Psoas muscle (tissue), 8 donors: ENCODE measurements around the gene ANKDD1B. TPM values are rescaled to one million over a fixed set of nuclear protein-coding genes. Genes with fewer than 3 reads are reported as not detected.

Experiments used
- ATAC-seq, 4 donors: fragments of 200-7000 bp; cut with Tn5 transposase; one replicate each; pipeline ENCODE4 v1.9.1; 2020; ENCODE audit warnings: moderate library complexity in 3 of 4, mild to moderate bottlenecking in 2 of 4
- DNase-seq, 2 donors: peaks; one replicate each; pipeline ENCODE4 v3.0.0-alpha.2; 2020
- H3K27ac ChIP-seq: fragments of 200-600 bp; one replicate; pipeline ENCODE4 v1.8.0; 2022
- H3K27me3 ChIP-seq, 3 donors: fragments of 200-600 bp in 1 of 3; one replicate each; pipeline versions ENCODE4 v1.6.1 to v1.8.0; 2013 to 2022; ENCODE audit warnings: low read length in 2 of 3, mild to moderate bottlenecking in 2 of 3, moderate library complexity in 1 of 3; ENCODE audit not compliant: insufficient read depth in 3 of 3
- H3K36me3 ChIP-seq, 2 donors: fragments of 200-600 bp in 1 of 2; one replicate each; pipeline versions ENCODE4 v1.6.1 to v1.8.0; 2013 to 2022; ENCODE audit warnings: low read depth in 1 of 2, mild to moderate bottlenecking in 1 of 2, moderate library complexity in 1 of 2; ENCODE audit not compliant: insufficient read depth in 1 of 2
- H3K4me1 ChIP-seq: fragments of 200-600 bp; one replicate; pipeline ENCODE4 v1.8.0; 2022
- H3K4me3 ChIP-seq: fragments of 200-600 bp; one replicate; pipeline ENCODE4 v1.8.0; 2022; ENCODE audit warnings: mild to moderate bottlenecking
- H3K9me3 ChIP-seq: fragments of 200-600 bp; one replicate; pipeline ENCODE4 v1.8.0; 2022
- CTCF ChIP-seq: fragments of 200-600 bp; IDR thresholded peaks from one replicate; pipeline ENCODE4 v1.8.0; 2022; ENCODE audit warnings: antibody characterized with exemption
- WGBS, 3 donors: extraction: QIAGEN DNeasy Blood & Tissue Kit; methylation state at CpG; one replicate each; pipeline versions ENCODE4 v1.1.6 to v1.1.7; 2013; 5-methylcytosine and 5-hydroxymethylcytosine counted together
- intact Hi-C, 2 donors: fragments of 100-400 bp; cut with DNase I; formaldehyde crosslinking; loops; one replicate each; pipeline versions ENCODE4 v1.11.0 to v1.14.2; 2022
- polyA plus RNA-seq, 3 donors: library from polyadenylated mRNA; stranded (reverse); fragments of 200-250 nt; gene quantifications; one replicate each; pipeline ENCODE4 v1.2.3, GENCODE V29; 2013
- total RNA-seq, 4 donors: library from RNA; stranded (reverse); fragmentation: NEBNext Ultra II Directional in 2 of 4; extraction: Animal tissue kit (Norgen Biotek cat#: 25700) in 2 of 4; gene quantifications; one replicate each; pipeline versions ENCODE4 v1.2.1 to v1.2.4, GENCODE V29; 2021 to 2023
- donor health status: healthy with polysubstance abuse.
- donor health status: DM: no; HTN: no; CAD: no; lungs with moderate emphysema.
- donor health status: Bipolar disorder and iron deficiency.
- donor health status: healthy.
- donor health status: DM: yes; HTN: yes; CAD: no.
- donor health status: DM: no; HTN: no; CAD: no.
- donor health status: DM: no; HTN: no; CAD: no.
- donor health status: DM: yes; HTN: yes; CAD: no.

Gene ANKDD1B
- total and polyA plus RNA-seq, 7 donors: 0.09 to 0.26 (median 0.14) TPM; not detected in 4

- peaks cover 0 to 55% of the 10 kb centered on the region in 2 donors for H3K36me3 ChIP-seq
- no peaks in the 10 kb centered on the region for H3K27me3 ChIP-seq
- no peak for DNase-seq
- H3K27ac ChIP-seq: no peak overlapping the region
- intact Hi-C loops: no loop called here
- H3K9me3 ChIP-seq: no peaks in the 10 kb centered on the region
- 95 to 100% (median 97%) methylated on average over 3 of the region's 3 CpGs for WGBS, 3 donors
- no peaks in the 10 kb centered on the region for H3K4me1 ChIP-seq
- no peak for TF ChIP-seq CTCF
- no peak for ATAC-seq
- H3K4me3 ChIP-seq: no peak overlapping the region
Measured at GRCh38 chr5:75706775-75707174, 95.5 kb downstream of the ANKDD1B start.

DNA sequence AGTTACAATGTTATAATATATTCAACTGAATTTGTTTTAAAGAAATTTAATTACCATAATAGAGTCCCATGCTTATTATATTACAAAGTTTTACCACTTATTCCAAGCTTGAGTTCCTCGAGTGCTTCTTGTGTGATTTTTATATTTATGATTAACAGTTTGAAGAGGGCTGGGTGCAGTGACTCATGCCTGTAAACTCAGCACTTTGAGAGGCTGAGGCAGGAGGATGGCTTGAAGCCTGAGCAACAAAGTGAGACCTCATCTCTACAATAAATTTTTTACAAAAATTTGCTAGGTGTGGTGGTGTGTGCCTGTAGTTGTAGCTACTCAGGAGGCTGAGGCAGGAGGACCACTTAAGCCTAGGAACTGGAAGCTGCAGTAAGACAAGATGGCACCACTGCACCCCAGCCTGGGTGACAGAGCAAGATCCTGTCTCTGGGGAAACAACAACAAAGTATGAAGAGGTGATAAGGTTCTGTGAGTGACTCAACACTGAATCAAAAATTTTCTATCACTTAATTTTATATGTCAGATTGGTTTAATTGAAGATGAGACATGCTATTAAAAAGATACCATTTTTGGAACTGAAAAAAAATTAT, 96.8 kb downstream of the ANKDD1B start:
- DNase-seq (no peak), ATAC-seq (no peak)
- WGBS, 3 donors: 80 to 96% (median 83%) methylated on average over 1 of the region's 1 CpG
- Histone ChIP-seq H3K4me1 (no peaks in the 10 kb centered on the region), H3K4me3 (no peak overlapping the region), H3K36me3 (peaks cover 0 to 52% of the 10 kb centered on the region in 2 donors), H3K27ac (no peak overlapping the region), H3K27me3 (no peaks in the 10 kb centered on the region), H3K9me3 (no peaks in the 10 kb centered on the region)
- intact Hi-C loops: no loop called here
- no peak for TF ChIP-seq CTCF

DNA sequence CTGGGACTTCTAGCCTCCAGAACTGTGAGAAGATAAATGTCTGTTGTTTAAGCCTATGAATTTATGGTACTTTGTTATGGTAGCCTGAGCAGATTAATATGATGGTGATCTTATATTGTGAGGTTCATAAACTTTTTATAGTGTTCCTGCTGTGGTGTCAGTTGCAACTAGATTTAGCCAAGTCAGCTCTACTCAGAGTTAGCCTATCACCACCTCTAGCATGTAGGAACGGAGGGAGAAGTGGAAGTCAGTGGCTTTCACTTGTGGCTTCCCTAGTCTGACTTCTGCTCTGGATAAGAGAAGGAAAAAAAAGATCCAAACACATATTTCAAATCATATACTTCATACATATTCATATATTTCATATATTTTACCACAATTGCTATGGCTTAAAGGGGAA, 99.4 kb downstream of the ANKDD1B start:
- TF ChIP-seq CTCF: no peak
- intact Hi-C loops: no loop called here
- 62 to 87% (median 72%) methylated on average over 1 of the region's 1 CpG for WGBS, 3 donors

GRCh38 chr5:75711151-75711550, 99.9 kb downstream of the ANKDD1B start:
- Histone ChIP-seq H3K4me3 (no peak overlapping the region), H3K9me3 (no peaks in the 10 kb centered on the region), H3K27ac (no peak overlapping the region), H3K27me3 (no peaks in the 10 kb centered on the region), H3K36me3 (peaks cover 0 to 37% of the 10 kb centered on the region in 2 donors), H3K4me1 (no peaks in the 10 kb centered on the region)
- intact Hi-C loops: no loop called here
- TF ChIP-seq CTCF: no peak
- DNase-seq (no peak), ATAC-seq (no peak)
- WGBS, 3 donors: 96 to 98% (median 97%) methylated on average over 1 of the region's 1 CpG

More for the DNA sequence above, 99.4 kb downstream of the ANKDD1B start:
- H3K4me3 ChIP-seq: no peak overlapping the region
- ATAC-seq (no peak), DNase-seq (no peak)
- H3K9me3 ChIP-seq: no peaks in the 10 kb centered on the region
- H3K4me1 ChIP-seq: no peaks in the 10 kb centered on the region
- no peaks in the 10 kb centered on the region for H3K27me3 ChIP-seq
- H3K36me3 ChIP-seq: peaks cover 0 to 37% of the 10 kb centered on the region in 2 donors
- no peak overlapping the region for H3K27ac ChIP-seq

DNA sequence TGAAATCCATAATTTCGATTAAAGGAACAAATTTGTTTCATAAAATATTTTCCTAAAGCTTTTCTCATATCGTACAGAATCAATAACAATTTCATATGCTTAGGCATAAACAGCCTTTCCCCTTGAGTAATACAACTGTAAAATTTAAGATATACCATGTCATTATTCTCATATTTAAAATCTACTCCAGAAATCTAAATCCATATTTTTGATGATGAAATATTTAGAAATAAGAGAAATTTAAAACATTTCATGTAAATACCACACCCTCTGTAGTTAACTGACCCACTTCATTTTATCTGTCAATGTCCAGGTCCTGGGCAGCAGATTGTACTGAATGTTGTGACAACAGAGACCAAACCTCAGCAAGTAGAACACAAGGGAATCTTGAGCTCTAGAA, 100.8 kb downstream of the ANKDD1B start:
- DNase-seq: no peak
- TF ChIP-seq CTCF: no peak
- no peak overlapping the region for H3K4me3 ChIP-seq
- no peaks in the 10 kb centered on the region for H3K27me3 ChIP-seq
- H3K27ac ChIP-seq: no peak overlapping the region
- WGBS, 3 donors: 91 to 93% (median 93%) methylated on average over 2 of the region's 2 CpGs
- H3K36me3 ChIP-seq: peaks cover 0 to 37% of the 10 kb centered on the region in 2 donors
- intact Hi-C loops: no loop called here
- no peaks in the 10 kb centered on the region for H3K9me3 ChIP-seq
- no peaks in the 10 kb centered on the region for H3K4me1 ChIP-seq
- ATAC-seq: no peak
